SK-N-MC (cell line): ENCODE results near the gene UGGT1.

ENCODE experiments used
- EZH2 ChIP-seq: fragments of 200-600 bp; sonication (generic); IDR thresholded peaks from one replicate; pipeline ENCODE4 v1.6.1; 2017; ENCODE audit warnings: antibody characterized with exemption
- FOXP2 ChIP-seq: optimal IDR thresholded peaks from 2 replicates; pipeline ENCODE3; 2011; ENCODE audit warnings: mild to moderate bottlenecking, moderate library complexity; ENCODE audit not compliant: insufficient read depth; ENCODE audit errors: extremely low read length, control extremely low read depth
- POLR2AphosphoS5 ChIP-seq: IDR thresholded peaks from 2 replicates; pipeline ENCODE4 v1.6.1; 2012; ENCODE audit warnings: mild to moderate bottlenecking, low read depth, low read length, borderline replicate concordance

DNA sequence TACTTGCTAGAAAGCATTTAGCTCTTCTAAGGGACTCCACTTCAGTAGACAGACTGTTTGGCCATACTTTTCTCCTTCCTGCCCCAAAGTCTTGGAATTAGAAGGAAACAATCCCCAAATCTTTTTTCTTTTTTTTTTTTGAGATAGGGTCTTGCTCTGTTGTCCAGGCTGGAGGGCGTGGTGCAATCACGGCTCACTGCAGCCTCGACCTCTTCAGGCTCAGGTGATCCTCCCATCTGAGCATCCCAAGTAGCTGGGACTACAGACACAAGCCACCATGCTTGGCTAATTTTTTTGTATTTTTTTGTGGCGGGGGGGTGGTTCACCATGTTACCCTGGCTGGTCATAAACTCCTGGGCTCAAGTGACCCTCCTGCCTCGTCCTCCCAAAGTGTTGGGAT lies 6.2 kb upstream of the UGGT1 start:
- TF ChIP-seq POLR2AphosphoS5: no peak
- no peak for TF ChIP-seq EZH2
- TF ChIP-seq FOXP2: no peak
